ENCODE results near the gene TTC7B.

TTC7B gene

DNA sequence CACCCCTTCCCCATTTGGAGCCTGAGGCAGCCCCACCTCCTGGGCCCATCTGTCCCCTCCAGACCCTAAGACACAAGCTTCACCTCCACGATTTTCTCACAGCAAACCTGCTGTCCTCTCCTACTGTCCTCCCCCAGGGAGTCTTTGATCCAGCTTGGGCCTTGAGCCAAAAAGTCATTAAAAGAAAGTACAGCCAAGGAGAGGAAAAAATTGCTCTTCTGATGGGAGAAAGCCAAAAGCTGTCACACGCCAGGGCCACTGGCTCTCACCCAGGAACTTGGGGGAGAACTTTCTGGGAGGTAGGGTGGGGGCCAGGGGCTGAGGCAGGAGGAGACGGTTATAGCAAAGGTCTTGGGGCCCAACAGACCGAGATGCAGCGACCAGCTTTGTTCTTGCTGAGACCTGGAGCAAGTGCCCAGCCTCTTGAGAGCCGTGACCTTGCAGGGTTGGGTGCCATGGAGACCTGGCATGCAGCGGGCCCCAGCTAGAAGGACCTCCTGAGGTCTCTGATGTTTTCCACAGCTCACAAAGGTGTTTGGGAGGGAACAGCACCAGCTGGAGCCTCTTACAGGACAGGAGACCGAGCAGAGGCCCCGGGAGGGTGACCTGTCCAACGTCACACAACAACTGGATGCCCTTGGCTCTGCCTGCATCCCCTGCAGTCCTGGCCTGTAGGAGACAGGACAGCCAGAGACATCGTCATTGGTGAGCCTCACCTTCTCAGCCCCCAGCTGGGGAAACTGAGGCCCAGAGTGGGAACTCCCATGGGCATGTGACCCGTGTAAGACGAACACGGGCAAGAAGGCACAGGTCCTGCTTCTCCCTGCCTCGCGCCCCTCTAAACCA is 294.9 kb downstream of the TTC7B start:
- no peak for DNase-seq

DNA sequence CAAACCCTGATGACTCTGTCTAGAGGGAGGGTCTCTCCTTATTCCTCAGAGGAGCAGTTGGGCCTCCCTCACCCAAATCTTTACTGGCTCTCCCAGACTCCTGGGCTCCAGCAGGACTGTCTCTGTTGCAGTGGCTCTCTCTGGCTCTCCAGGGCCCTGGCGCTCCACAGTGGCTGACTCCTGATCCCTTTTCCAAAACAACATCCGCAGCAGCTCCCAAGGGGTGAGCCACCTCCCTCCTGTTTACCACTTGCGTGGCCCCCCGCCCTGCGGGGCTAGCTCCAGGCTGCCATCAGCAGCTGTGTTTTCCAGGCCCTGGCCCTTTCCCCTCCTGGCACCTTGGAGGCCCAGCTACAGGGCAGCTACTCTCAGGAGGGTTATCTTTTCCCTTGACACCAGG is 295.9 kb downstream of the TTC7B start:
- DNase-seq, result no peak

DNA sequence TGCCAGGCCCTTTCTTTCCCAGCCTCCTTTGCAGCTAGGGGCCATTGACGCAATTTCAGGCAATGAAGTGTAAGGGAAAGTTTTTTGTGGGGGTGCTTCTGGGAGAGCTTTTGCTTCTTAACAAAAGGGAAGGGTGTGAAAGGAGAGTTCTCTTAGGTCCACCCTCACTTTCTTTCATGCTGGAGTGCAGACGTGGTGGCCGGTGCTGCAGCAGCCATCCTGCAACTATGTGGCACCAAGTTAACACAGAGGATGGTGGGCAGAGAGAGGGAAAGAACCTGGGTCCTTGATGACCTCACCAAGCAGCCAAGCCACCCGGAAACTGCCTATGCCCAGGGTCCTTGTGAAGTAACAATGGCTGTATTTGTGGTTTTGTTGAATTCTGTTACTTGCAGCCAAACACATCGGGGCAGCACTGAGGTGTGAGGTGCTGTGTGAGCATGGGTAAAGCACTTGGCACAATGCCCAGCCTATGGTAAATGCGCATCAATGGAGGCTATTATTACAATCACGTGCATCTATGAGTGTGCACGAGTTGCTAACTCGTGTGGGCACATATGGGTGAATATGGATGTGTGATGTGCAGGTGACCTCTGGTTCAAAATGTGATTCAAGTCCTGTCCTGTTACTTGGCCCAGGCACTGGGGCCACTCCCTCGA is 296.8 kb downstream of the TTC7B start:
- DNase-seq, result no peak

DNA sequence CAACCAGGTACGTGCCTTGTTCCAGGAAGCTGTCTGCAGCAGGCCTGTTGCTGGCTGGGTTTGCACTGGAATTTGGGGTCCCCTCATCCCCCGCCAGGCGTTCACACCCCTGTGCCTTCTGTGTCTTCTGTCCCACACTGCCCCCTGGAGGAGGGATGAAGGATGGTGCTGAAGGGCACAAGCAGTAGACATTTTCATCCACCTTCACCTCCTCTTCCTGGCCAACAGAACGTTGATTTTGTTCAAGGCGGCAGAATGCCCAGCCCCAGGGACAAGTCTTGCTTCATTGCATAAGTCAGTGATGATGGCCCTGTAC is 297.3 kb downstream of the TTC7B start:
- DNase-seq, result peak; percentile 30 to 48 (median 31)

DNA sequence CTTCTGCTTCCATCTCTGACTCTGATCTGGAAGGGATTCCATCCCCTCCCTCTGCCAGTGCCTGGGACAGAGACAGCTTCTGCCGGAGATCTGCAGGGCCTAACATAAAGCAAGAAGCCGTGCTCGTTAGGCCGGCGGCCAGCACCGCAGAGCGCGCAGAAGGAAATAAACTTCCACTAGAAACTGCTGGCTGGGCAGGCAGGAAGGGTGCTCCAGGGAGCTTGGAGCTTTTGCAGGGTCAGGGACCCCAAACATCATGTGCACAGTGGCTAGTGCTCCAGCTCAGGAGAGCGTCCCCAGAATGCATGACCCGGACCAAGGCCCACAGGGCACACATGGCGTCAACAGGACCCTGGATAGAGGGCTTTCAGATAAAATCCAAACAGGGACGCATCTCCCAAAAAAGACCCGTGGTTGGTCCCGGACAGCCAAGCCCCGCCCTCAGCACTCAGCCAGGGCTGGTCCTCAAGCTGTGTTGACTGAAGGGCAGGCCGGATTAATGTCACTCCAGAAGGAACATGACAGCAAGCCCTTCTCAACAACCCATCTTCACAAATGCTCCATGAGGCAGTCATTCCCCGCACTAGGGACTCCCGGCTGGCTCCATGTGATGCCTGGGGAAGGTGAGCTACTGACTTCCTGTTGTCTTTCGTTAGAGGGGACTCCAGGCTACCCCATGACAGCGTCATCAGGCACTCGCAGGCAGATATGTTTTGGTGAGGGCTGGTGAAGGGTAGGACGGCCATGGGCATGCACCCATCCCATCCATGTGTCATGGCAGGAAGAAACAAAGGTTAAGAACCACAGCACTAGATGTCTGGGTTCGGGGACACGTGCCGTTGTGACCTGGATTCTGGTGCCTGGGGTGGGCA is 297.9 kb downstream of the TTC7B start:
- DNase-seq, result no peak

DNA sequence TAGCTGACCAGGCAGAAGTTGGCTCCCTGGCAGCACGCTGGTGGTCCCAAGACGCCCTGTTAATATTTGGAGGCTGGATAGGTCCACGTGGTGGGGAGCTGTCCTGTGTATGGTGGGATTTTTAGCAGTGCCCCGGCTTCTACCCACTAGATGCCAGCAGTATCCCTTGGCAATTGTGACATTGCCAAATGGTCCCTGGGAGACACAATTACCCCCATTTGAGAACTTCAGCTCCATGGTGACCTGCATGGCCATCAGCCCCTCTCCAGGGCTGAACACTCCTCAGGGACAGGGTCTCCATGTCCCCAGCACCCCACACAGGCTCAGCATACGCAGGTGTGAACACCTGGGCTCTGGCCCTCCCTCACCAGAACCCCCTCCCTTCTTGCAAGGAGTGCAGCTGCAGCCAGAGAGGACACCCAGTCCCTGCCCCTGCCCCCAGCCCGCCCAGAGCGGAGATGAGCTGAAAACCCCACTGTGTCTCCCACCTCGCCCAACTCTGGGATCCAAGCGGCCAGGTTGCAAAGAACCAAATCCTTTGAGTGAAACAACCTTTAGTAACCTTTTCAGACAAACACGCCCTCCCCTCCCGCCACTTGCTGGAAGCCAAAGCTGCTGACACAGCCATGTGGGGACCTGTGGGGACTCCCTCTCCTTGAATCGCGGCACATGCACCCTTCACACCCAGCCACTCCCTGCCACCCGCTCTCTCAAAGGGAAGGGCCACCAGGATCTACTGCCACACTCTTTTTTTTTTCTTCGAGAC is 299.0 kb downstream of the TTC7B start:
- DNase-seq, result no peak

DNA sequence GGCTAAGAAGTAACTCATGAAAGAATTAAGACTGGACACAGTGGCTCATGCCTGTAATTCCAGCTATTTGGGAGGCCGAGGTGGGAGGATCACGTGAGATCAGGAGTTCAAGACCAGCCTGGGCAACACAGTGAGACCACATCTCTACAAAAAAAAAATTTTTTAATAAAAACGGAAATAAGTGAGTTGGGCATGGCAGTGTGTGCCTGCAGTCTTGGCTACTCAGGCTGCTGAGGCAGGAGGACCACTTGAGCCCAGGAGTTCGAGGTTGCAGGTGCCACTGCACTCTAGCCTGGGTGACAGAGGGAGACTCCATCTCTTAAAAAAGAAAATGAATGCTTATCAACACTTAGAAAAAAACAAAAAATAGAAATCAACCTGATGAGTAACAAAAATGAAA is 301.7 kb downstream of the TTC7B start:
- DNase-seq, result no peak

DNA sequence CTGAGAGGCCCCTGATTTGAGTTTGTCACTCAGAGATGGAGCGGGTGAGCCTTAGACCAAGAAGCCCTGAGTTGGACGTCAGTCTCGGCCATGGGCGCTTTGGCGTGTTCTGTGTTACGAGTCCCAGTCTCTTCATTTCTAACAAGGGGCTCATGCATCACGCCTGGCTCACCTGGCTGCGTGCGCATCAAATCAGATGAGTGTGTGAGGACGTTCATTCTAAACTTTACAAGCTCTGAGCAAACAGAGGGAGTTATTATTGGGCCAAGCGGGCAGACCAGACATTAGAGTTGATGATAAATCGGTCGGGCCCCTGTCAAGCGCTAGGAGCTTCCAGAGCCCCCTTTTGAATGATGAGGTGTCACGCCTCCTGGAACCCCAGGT is 302.2 kb downstream of the TTC7B start:
- no peak for DNase-seq

DNA sequence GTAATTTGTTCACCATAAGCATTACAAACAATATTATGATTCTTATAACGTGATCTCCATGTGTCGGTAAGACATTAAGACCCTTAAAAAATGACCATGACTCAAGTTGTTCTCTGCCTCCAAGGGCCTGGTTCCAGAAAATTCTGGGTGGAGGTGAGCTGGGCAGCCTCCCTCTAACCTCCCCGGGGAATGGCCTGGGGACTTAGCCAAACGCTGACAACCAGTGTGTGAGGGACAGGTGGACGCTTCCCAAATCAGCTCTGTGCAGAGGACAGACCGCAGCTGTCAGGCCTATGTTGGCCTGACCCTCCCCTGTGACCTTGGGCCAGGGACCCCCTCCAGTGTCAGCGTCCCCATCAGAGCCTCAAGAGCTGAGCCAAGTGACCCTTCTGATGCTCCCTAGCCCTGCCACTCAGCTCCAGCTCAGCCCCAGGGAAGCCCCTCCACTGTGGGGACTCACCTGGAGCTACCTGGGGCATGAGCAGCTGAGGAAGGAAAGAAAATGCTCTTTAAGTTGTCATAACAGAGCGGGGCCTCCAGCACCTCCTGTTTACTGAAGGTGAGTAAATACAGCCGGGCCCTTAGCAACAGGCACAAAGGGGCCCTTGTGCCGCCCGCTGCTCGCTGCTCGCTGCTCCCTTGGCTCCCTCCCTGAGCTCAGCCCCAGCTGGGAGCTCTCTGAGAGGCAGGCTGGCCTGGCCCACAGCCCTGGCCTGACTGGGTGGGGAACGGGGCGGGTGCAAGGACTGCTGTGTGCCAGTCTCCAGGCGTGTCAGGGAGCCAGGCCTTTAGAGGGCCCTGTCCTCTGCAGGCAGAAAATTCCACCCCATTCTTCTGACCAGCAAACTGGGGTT is 302.8 kb downstream of the TTC7B start:
- no peak for DNase-seq

DNA sequence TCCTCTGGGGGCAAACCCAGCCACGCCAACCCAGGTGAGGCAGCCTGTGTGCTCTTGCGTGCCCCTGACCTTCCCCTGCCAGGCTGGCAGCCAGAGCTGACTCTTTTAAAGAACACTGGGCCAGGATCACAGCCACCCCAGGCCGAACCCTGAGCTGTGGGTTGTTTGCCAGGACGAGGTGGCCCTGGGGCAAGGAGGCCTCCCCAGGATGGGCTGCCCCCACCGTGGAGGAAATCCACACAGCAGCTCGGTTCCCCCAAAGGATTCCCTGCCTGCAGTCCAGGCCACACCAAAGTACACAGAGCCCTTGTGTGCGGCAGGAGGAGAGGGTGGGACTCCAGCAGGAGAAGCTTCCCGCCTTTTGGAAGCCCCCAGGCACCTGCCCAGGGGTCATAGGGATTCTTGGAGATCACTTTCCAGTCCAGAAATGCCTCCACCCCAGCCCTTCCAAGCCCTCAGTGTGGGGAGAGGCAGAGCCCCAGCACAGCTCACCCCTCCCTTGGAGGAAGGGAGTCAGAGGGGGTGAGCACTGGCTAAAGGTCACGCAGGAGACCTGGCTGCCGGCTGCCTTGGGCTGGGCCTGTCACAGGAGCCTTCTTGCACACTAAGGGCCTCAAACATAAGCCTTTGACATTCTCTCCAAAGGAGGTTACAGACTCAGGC is 303.8 kb downstream of the TTC7B start:
- no peak for DNase-seq

DNA sequence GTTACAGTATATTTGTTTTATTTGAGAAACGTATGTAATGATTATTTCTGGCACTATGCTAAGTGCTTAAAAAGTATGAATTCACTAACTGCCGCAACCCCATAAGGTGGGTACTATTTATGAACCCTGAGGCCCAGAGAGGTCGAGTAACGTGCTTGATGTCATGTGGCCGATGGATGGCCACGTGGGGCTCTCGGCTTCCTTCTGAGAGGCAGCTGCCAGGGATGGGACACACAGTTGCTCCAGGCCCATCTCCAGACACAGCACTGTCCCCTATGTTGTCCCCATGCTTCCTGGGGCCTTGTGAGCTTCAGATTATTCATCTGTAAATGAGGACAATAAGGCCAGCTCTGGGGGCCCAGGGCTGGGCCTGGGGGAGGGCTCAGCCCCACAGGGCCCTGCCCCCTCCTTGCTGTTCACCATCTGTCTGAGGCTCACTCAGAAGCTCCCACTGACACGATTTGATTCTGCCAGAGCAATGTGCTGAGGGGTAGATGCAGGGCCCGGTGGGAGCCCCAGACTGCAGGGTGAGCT is 304.4 kb downstream of the TTC7B start:
- no peak for DNase-seq

DNA sequence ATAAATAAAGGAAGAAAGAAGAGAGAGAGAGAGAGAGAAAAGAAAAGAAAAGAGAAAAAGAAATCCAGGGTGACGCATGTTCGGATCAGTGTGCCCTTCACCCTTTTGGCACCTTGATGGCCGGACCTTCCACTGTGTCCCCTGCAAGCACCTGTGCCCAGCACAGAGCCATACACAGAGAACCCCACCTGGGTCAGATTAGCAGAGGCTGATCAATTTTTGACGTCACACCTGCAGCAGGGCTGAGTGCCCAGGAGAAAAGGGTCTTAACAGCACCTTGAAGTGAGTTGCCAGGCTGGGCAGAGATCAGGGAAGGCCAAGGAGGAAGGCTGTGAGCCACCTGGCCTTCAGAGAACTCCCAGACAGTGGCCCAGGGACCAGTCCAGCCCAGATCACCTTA is 305.0 kb downstream of the TTC7B start:
- no peak for DNase-seq

DNA sequence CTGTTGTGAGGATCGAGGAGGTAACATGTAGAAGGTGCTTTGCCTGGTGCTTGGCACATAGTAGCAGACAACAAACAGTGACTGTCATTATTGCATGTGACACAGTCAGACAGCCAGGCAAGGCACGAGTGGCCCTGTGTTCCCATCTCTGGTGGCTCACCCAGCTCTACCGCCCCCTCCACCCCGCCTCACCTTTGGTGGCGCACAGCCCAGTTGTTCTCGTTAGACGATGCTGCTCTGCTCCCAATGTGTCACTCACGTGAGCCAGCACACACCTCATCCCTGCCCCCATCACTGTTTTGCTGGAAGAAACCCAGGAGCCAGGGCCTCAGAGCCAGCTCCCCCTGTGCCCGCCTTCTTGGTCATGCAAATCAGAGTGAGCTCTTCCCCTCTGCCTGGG is 306.1 kb downstream of the TTC7B start:
- no peak for DNase-seq

DNA sequence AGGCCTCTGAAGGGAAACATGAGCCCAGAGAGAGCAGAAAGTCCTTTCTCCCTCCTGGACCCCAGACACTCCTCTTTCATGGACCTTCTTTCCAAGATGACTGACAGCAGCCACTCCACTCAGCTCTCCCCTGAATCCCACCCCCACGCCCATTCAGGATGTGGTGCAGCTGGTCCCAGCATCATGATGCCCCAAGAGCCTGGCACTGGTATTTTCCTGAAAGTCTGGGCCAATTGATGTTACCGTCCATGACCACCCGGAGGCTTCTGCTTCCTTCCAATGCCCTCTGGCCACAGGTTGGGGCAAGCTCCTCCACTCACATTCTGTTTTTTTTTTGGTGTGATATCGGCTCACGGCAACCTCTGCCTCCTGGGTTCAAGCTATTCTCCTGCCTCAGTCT is 306.8 kb downstream of the TTC7B start:
- DNase-seq, result no peak

DNA sequence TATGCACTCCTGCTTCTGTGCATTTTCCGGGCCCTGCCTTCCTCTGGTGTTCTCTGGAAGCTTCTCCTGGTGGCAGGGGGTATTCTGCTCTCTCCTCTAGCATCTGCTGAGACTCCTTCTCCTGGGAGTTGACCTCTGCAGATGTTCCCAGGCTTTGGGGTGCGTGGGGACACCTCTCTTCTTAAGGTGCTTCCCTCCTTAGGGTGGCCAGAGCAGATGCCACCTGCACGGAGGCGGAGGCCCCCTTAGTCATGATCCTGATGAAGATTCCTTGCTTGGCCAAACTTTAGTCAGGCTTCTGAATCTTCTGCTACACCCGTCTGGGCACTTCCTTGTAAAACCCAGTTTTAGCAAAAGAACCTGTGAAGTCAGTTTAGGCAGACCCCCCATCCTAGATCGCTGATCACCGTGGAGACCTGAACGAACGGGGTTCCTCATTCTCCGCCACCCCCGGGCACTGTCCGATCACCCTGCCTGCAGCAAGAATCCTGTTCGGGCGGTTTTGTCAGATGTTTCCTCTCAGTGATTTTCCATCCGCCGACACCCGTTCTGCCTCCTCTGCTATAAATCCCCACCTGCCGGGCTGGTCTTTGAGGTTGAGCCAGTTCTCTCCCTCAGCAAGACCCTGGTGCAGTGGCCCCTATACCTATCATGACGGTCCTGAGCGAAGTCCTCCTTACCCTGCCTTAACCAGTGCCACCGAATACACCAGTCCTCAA is 307.5 kb downstream of the TTC7B start:
- no peak for DNase-seq

DNA sequence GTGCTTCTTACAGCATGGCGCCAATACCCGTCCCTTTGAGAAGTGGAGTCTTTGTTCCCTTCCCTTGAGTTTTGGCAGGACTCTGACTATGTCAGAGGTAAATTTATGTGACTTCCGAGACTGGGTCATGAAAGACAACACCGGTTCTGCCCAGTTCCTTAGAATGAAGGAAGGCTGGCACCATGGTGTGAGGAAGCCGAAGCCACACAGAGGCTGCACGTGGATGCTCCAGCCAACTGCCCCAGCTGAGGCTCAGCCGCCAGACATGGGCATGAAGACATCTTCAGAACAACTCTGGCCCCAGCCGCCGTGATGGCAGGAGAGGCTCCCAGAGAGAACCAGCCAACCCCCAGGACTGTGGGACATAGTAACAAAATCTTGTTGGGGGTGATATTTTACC is 308.2 kb downstream of the TTC7B start:
- no peak for DNase-seq

DNA sequence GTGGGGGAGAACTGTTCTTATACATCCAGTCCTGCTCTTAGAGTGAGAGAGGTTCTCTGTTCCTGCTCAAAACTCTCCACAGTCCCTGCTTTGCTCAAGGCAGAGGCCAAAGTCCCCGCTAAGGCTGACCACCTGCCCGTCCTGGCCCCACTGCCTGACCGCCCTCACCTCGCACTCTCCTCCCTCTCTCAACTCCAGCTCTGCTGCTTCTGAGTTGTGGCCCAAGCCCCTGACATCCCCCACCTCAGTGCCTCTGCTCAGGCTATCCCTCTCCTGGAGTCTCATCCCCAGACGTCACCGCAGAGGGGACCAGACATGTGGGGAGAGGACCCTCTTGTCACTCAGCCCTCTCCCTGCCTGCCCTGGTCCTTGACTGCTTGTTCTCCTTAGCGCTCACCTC is 308.8 kb downstream of the TTC7B start:
- no peak for DNase-seq

DNA sequence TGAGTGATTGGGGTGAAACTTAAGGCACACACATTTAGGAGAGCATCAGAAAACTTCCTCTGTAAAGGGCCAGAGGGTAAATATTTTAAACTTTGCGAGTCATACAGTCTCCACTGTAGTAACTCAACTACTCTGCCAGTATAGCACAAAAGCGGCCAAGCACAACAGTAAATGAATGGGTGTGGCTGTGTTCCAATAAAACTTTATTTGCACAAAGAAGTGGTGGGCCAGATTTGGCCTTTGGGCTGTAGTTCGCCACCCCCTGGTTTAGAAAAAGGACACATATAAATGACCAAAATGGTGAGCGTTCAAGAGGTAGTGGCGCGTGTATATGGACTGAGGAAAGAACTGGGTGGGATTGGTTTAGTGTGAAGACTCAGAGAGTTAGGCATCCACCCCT is 309.5 kb downstream of the TTC7B start:
- no peak for DNase-seq

DNA sequence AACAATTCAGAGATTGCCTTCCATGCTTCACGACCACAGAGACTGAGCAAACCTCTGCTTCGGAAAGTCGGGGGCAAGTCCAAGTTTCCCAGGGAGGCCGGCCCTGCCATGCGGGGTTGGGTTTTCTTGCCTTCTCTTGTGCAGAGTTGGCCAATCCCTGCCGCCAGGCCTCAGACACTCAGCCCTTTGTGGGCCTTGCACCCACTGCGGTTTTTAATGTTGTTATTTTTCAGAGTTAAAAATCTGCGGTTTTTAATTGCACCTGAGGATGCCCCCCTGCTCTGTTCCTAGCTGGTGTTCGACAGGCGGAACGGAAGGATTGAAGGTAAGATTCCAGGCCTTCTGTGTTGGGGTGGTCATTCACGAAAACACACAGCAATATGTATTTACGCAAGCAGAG is 310.7 kb downstream of the TTC7B start:
- no peak for DNase-seq

DNA sequence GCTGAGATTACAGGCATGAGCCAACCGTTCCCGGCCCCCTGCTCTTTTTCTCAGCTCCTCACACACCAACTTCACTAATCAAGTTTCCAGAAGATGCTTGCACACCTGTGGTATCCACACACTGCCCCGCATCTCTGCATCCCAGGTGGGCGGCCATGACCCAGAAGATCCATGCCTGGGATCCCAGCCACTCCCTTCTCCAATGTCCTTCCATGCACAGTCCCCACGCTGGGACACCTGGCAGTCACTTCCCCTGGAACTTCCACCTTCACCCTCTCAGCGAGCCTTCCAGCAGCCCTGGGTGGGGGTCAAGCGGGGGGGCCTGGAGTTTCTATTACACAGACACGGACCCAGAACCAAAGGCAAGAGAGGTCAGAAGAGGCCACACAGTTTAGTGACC is 311.6 kb downstream of the TTC7B start:
- DNase-seq, result no peak

DNA sequence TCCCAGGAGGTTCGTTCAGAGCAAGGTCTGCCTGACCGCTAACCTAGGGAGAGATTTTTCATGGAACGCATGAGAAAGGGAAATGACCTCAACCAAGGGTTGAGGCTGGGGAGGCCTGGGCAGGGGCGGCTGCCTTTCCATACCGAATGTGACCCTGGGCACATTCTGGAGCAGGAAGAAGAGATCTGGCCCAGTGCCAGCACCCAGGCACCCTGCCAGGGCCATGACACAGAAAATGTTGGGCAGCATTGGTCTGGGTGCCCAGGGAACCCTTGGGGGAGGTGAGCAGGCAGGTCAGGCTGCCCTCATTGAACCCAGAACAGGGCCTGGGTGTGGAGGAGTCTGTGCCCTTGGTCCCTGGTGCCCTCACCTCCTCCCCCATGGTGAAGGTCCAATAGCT is 312.6 kb downstream of the TTC7B start:
- DNase-seq, result no peak
